Effector memory CD4-positive, alpha-beta T cell (primary cell): ENCODE results near the gene COL15A1.

Source experiments
- DNase-seq, 3 donors: peaks; one replicate each; pipeline ENCODE4 v3.0.0-alpha.2; 2020
- H3K27ac ChIP-seq: 2 replicates; pipeline ENCODE4 v1.7.0; 2013; ENCODE audit warnings: mild to moderate bottlenecking, low read length, moderate library complexity; ENCODE audit not compliant: insufficient read depth, poor library complexity, severe bottlenecking
- H3K27me3 ChIP-seq: replicated peaks from 2 replicates; pipeline ENCODE4 v1.7.0; 2013; ENCODE audit warnings: mild to moderate bottlenecking, low read length; ENCODE audit not compliant: insufficient read depth, control insufficient read depth, poor library complexity, severe bottlenecking
- H3K36me3 ChIP-seq: 2 replicates; pipeline ENCODE4 v1.7.0; 2013; ENCODE audit warnings: mild to moderate bottlenecking, low read length, moderate library complexity; ENCODE audit not compliant: control insufficient read depth, insufficient read depth
- H3K4me1 ChIP-seq: 2 replicates; pipeline ENCODE4 v1.7.0; 2013; ENCODE audit warnings: low read length, mild to moderate bottlenecking; ENCODE audit not compliant: control insufficient read depth, insufficient read depth, poor library complexity, severe bottlenecking
- H3K4me3 ChIP-seq: 2 replicates; pipeline ENCODE4 v1.7.0; 2013; ENCODE audit warnings: low read length, low read depth, mild to moderate bottlenecking; ENCODE audit not compliant: insufficient read depth, poor library complexity, severe bottlenecking
- H3K9me3 ChIP-seq: 2 replicates; pipeline ENCODE4 v1.7.0; 2013; ENCODE audit warnings: mild to moderate bottlenecking, low read length, moderate library complexity; ENCODE audit not compliant: control insufficient read depth

Gene COL15A1

GRCh38 chr9:99119976-99120655 lies 176.4 kb downstream of the COL15A1 start:
- Histone ChIP-seq H3K36me3 (no peaks in the 10 kb centered on the region), H3K9me3 (no peaks in the 10 kb centered on the region), H3K27ac (no peak overlapping the region), H3K4me3 (no peak overlapping the region), H3K4me1 (peaks cover 38% of the 10 kb centered on the region), H3K27me3 (no peaks in the 10 kb centered on the region)
- no peak for DNase-seq
